Epithelial cell of proximal tubule (primary cell): Measurements from ENCODE around the gene DGAT2. TPM values are rescaled to one million over a fixed set of nuclear protein-coding genes. Genes with fewer than 3 reads are reported as not detected.

Experiments
- DNase-seq: peaks from one replicate; pipeline ENCODE4 v3.0.0-alpha.2; 2011; ENCODE audit warnings: low read depth
- H3K4me3 ChIP-seq: 2 replicates; pipeline ENCODE4 v1.5.1; 2011; ENCODE audit warnings: low read depth, mild to moderate bottlenecking, low read length
- CTCF ChIP-seq: conservative IDR thresholded peaks from 2 replicates; pipeline ENCODE4 v1.5.1; 2012; ENCODE audit warnings: low read depth, mild to moderate bottlenecking, low read length
- total RNA-seq: library from RNA; depleted of rRNA; stranded (reverse); fragments of >200 nt; gene quantifications from 2 replicates; pipeline ENCODE4 v1.2.3, GENCODE V29; 2015

DGAT2 gene
- total RNA-seq, 1 donor from 2014 or later = 1.8 TPM

- peak within 1 kb of the TSS; percentile 92 for H3K4me3 ChIP-seq
- peak; percentile 10 for TF ChIP-seq CTCF
- peak; percentile 98 for DNase-seq
Observed at GRCh38 chr11:75814677-75815344, 46.2 kb downstream of the DGAT2 start, which contains the start of gene UVRAG. Gene UVRAG (plus strand): TSS chr11:75815210. CDS start chr11:75815408, 198 bp downstream.

- no peak for DNase-seq
- peak overlapping the region; percentile 92 for H3K4me3 ChIP-seq
- TF ChIP-seq CTCF = no peak
Observed at GRCh38 chr11:75815345-75816168, 47.0 kb downstream of the DGAT2 start.

GRCh38 chr11:75816561-75817239 lies 48.1 kb downstream of the DGAT2 start:
- peak overlapping the region; percentile 92 for H3K4me3 ChIP-seq
- no peak for TF ChIP-seq CTCF
- DNase-seq = no peak

- DNase-seq = no peak
- TF ChIP-seq CTCF = no peak
- H3K4me3 ChIP-seq = no peak overlapping the region
Observed at GRCh38 chr11:75820645-75821044, 52.1 kb downstream of the DGAT2 start.

- DNase-seq = no peak
- TF ChIP-seq CTCF = no peak
- H3K4me3 ChIP-seq = no peak overlapping the region
Observed at GRCh38 chr11:75821202-75821601, 52.6 kb downstream of the DGAT2 start.

GRCh38 chr11:75822541-75822940 lies 54.0 kb downstream of the DGAT2 start:
- no peak overlapping the region for H3K4me3 ChIP-seq
- no peak for DNase-seq
- TF ChIP-seq CTCF = no peak
